Adrenal gland (tissue), 12 donors: ENCODE measurements around the gene RAVER2. TPM values are rescaled to one million over a fixed set of nuclear protein-coding genes. Genes with fewer than 3 reads are reported as not detected.
"Not testable (repeated sequence)": the region's sequence is repeated elsewhere in the genome, so short reads cannot be mapped to it uniquely, and the experiment has no call there.

Source experiments
- DNase-seq, 7 donors: peaks; one replicate each; pipeline ENCODE4 v3.0.0-alpha.2; 2019 to 2020
- H3K27ac ChIP-seq, 5 donors: fragments of 200-600 bp; sonication (generic) in 4 of 5; 1 replicate in 3 of 5; 2 replicates in 2 of 5; pipeline versions ENCODE4 v1.5.1 to v1.8.0; 2016 to 2020; ENCODE audit warnings: mild to moderate bottlenecking in 1 of 5
- H3K27me3 ChIP-seq: fragments of 200-600 bp; 2 replicates; pipeline ENCODE4 v1.8.0; 2021
- H3K36me3 ChIP-seq, 2 donors: fragments of 200-600 bp; replicated peaks in 1 of 2; 1 replicate in 1 of 2; 2 replicates in 1 of 2; pipeline versions ENCODE4 v1.5.1 to v1.8.0; 2018 to 2022
- H3K4me1 ChIP-seq, 2 donors: fragments of 200-600 bp; replicated peaks in 1 of 2; 1 replicate in 1 of 2; 2 replicates in 1 of 2; pipeline versions ENCODE4 v1.5.1 to v1.8.0; 2018 to 2021
- H3K4me3 ChIP-seq, 4 donors: fragments of 200-600 bp; sonication (generic) in 3 of 4; one replicate each; pipeline ENCODE4 v1.5.1; 2016 to 2018
- H3K9me3 ChIP-seq, 3 donors: fragments of 200-600 bp; sonication (generic) in 1 of 3; replicated peaks in 1 of 3; 1 replicate in 2 of 3; 2 replicates in 1 of 3; pipeline versions ENCODE4 v1.5.1 to v1.8.0; 2016 to 2021
- POLR2A ChIP-seq, 2 donors: fragments of 450-650 bp; IDR thresholded peaks; one replicate each; pipeline ENCODE4 v1.6.1; 2017; ENCODE audit warnings: antibody characterized with exemption in 2 of 2, mild to moderate bottlenecking in 2 of 2, moderate library complexity in 1 of 2
- WGBS, 4 donors: extraction: QIAGEN DNeasy Blood & Tissue Kit in 2 of 4; methylation state at CpG; one replicate each; pipeline versions ENCODE4 v1.1.5 to v1.1.7; 2013 to 2017; 5-methylcytosine and 5-hydroxymethylcytosine counted together
- intact Hi-C, 2 donors: fragments of 100-400 bp; cut with DNase I; formaldehyde crosslinking; loops; one replicate each; pipeline versions ENCODE4 v1.14.1 to v1.15.0; 2022 to 2023
- polyA plus RNA-seq, 3 donors: library from polyadenylated mRNA; stranded (reverse); fragments of 200-250 nt in 2 of 3; fragments of 350-450 nt in 1 of 3; fragmentation: Illumina TruSeq in 1 of 3; extraction: RNeasy Lipid Tissue Mini Kit (QIAGEN cat#74804) in 1 of 3; gene quantifications; one replicate each; pipeline ENCODE4 v1.2.3, GENCODE V29; 2013 to 2014
- total RNA-seq, 9 donors: library from RNA; depleted of rRNA in 4 of 9; stranded (reverse); fragments of >200 nt in 4 of 9; fragments of 120-200 nt in 1 of 9; fragmentation: NEBNext Ultra II Directional in 1 of 9; extraction: Animal tissue kit (Norgen Biotek cat#: 25700) in 1 of 9; gene quantifications; one replicate each; pipeline versions ENCODE4 v1.1.0 to v1.2.4, GENCODE V29; 2013 to 2023
- TF ChIP-seq, protein P1 (sequence below), 6 experiments: fragments of 450-650 bp in 4 of 6; fragments of 200-600 bp in 2 of 6; sonication (generic) in 1 of 6; IDR thresholded peaks; 1 replicate in 5 of 6; 2 replicates in 1 of 6; pipeline versions ENCODE4 v1.5.1 to v1.8.0; 2016 to 2021; ENCODE audit warnings: antibody characterized with exemption in 6 of 6, mild to moderate bottlenecking in 2 of 6, moderate library complexity in 1 of 6
- donor health status: healthy with polysubstance abuse.
- donor health status: Bipolar disorder and iron deficiency.
- donor health status: DM: yes; HTN: yes; CAD: no.
- donor health status: DM: no; HTN: no; CAD: no.
- donor health status: DM: no; HTN: no; CAD: no.
- donor health status: DM: yes; HTN: yes; CAD: no.

RAVER2 gene
- total and polyA plus RNA-seq, 12 donors: 7.1 to 19.0 (median 12.4) TPM

DNA sequence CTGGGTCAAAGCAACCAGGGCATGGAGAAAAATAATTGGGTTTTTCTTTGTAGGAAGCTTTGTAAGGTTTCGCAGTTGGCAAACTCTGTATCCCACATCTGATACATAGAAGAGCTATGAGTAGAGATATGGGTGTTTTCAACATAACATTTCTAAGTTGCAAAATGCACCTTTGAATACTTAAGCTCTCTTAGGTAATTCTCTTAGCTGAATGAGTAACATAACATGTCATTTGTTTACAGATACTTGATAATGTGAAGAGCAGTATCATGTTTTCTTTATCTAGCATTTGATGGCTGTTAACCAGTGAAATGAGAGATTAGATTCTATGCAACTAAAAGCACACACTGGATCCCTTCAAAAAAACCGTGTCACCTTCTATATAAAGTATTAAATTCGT lies 21.6 kb downstream of the RAVER2 start:
- Histone ChIP-seq H3K27me3 (no peaks in the 10 kb centered on the region), H3K36me3 (no peaks in the 10 kb centered on the region), H3K4me1 (no peaks in the 10 kb centered on the region), H3K4me3 (no peak overlapping the region), H3K27ac (no peak overlapping the region), H3K9me3 (no peaks in the 10 kb centered on the region)
- DNase-seq: no peak
- intact Hi-C loops: no loop called here
- TF ChIP-seq, protein P1, sequence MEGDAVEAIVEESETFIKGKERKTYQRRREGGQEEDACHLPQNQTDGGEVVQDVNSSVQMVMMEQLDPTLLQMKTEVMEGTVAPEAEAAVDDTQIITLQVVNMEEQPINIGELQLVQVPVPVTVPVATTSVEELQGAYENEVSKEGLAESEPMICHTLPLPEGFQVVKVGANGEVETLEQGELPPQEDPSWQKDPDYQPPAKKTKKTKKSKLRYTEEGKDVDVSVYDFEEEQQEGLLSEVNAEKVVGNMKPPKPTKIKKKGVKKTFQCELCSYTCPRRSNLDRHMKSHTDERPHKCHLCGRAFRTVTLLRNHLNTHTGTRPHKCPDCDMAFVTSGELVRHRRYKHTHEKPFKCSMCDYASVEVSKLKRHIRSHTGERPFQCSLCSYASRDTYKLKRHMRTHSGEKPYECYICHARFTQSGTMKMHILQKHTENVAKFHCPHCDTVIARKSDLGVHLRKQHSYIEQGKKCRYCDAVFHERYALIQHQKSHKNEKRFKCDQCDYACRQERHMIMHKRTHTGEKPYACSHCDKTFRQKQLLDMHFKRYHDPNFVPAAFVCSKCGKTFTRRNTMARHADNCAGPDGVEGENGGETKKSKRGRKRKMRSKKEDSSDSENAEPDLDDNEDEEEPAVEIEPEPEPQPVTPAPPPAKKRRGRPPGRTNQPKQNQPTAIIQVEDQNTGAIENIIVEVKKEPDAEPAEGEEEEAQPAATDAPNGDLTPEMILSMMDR (IDR thresholded peaks at IDR 0.05): no peak
- TF ChIP-seq POLR2A (IDR thresholded peaks at IDR 0.05): no peak
- WGBS, 4 donors: 86 to 92% (median 90%) methylated on average over 3 of the region's 3 CpGs

DNA sequence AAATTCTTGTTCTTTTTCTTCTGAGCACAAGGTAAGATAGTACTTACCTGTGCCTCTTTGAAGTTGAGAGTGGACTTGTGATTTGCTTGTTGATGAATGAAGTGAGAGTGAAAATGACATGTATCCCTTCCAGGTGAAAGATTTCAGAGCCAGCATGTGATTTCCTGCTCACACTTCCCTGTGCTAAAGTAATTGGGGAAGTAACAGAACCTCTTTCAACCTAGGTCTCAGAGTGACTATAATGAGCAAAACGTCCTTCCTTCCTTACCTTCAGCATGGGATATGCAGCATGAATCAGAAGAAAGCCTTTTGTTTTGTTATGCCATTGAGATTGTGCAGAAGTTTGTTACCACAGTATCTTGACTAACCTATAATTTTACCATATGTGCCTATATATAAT lies 24.6 kb downstream of the RAVER2 start:
- intact Hi-C loops: no loop called here
- TF ChIP-seq, protein P1 (IDR thresholded peaks at IDR 0.05): no peak
- no peak for TF ChIP-seq POLR2A (IDR thresholded peaks at IDR 0.05)
- H3K27me3 ChIP-seq: no peaks in the 10 kb centered on the region
- no peaks in the 10 kb centered on the region for H3K36me3 ChIP-seq
- no peaks in the 10 kb centered on the region for H3K4me1 ChIP-seq
- no peaks in the 10 kb centered on the region for H3K9me3 ChIP-seq
- no peak for DNase-seq
- no peak overlapping the region for H3K4me3 ChIP-seq
- 53 to 86% (median 70%) methylated on average over 1 of the region's 1 CpG for WGBS, 4 donors
- H3K27ac ChIP-seq: no peak overlapping the region

DNA sequence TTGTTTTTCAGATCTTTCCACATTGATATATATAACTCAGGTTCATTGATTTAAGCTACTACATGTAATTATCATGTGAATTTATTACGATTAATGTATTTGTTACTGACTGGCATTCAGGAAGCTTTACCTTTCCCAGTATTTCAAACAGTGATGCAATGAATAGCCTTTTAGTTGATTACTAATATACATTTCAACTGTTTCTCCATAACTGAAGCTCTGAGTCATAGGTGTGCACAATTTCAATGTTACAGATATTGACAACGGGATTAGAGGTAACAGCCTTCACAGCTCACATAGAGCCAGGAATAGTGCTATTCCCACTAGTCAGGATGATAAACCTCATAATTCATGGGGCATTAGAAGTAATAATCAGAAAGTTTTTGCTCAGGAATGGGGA lies 25.1 kb downstream of the RAVER2 start:
- no peaks in the 10 kb centered on the region for H3K4me1 ChIP-seq
- H3K27me3 ChIP-seq: no peaks in the 10 kb centered on the region
- TF ChIP-seq POLR2A (IDR thresholded peaks at IDR 0.05): no peak
- TF ChIP-seq, protein P1 (IDR thresholded peaks at IDR 0.05): no peak
- no peaks in the 10 kb centered on the region for H3K9me3 ChIP-seq
- no peak overlapping the region for H3K27ac ChIP-seq
- no peak for DNase-seq
- H3K36me3 ChIP-seq: no peaks in the 10 kb centered on the region
- intact Hi-C loops: no loop called here
- 92 to 100% (median 94%) methylated on average over 2 of the region's 2 CpGs for WGBS, 4 donors
- no peak overlapping the region for H3K4me3 ChIP-seq

DNA sequence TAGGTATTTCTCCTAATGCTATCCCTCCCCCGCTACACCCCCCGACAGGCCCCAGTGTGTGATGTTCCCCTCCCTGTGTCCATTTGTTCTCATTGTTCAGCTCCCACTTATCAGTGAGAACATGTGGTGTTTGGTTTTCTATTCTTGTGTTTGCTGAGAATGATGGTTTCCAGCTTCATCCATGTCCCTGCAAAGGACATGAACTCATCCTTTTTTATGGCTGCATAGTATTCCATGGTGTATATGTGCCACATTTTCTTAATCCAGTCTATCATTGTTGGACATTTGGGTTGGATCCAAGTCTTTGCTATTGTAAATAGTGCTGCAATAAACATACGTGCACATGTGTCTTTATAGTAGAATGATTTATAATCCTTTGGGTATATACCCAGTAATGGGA lies 28.4 kb downstream of the RAVER2 start:
- H3K4me3 ChIP-seq, intact Hi-C loops, H3K4me1 ChIP-seq, H3K36me3 ChIP-seq, H3K27me3 ChIP-seq, H3K9me3 ChIP-seq, DNase-seq, H3K27ac ChIP-seq: not testable (repeated sequence)
- 93 to 98% (median 95%) methylated on average over 3 of the region's 3 CpGs for WGBS, 4 donors

DNA sequence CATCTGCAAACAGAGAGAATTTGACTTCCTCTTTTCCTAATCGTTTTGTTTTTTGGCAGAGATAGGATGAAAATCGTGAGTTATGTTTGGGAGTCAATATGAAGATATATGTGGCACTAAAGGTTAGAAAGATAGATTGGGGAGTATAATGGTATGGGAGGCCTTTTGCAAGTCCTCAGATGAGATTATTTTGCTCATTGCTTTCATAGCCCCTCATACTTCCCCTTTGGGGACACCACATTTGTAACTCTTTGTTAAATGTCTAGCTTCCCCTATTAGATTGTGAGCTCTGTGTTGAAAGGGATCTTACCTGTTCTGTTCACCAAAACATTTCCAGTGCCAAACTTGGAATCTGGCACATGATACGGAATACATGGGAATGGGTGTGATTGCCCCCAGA lies 30.2 kb downstream of the RAVER2 start:
- no peaks in the 10 kb centered on the region for H3K36me3 ChIP-seq
- H3K27ac ChIP-seq: no peak overlapping the region
- no peaks in the 10 kb centered on the region for H3K9me3 ChIP-seq
- WGBS, 4 donors: 72 to 80% (median 74%) methylated on average over 3 of the region's 3 CpGs
- TF ChIP-seq, protein P1 (IDR thresholded peaks at IDR 0.05): no peak
- H3K4me3 ChIP-seq: no peak overlapping the region
- H3K4me1 ChIP-seq: no peaks in the 10 kb centered on the region
- H3K27me3 ChIP-seq: no peaks in the 10 kb centered on the region
- intact Hi-C loops: no loop called here
- DNase-seq: no peak

DNA sequence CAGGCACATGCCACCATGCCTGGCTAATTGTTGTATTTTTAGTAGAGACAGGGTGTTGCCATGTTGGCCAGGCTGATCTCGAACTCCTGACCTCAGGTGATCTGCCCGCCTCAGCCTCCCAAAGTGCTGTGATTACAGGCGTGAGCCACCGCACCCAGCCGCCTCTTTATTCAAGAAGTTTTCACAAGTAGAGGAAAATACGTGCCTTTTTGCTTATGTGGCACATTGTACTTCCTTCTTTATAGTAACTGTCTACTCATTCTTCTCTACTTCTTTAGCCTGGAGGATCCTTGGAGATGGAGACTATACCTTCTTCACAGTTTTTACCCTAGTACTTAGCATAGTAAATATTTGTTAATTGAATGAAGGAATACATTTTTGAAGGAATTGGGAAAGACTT lies 37.2 kb downstream of the RAVER2 start:
- H3K9me3 ChIP-seq, intact Hi-C loops: not testable (repeated sequence)

DNA sequence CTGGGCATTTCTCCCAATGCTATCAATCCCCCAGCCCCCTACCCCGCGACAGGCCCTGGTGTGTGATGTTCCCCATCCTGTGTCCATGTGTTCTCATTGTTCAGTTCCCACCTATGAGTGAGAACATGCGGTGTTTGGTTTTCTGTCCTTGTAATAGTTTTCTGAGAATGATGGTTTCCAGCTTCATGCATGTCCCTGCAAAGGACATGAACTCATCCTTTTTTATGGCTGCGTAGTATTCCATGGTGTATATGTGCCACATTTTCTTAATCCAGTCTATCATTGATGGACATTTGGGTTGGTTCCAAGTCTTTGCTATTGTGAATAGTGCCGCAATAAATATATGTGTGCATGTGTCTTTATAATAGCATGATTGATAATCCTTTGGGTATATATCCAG lies 38.0 kb downstream of the RAVER2 start:
- H3K4me1 ChIP-seq, intact Hi-C loops, H3K27ac ChIP-seq, H3K36me3 ChIP-seq, H3K4me3 ChIP-seq, H3K9me3 ChIP-seq, H3K27me3 ChIP-seq, DNase-seq: not testable (repeated sequence)
- 94 to 99% (median 97%) methylated on average over 5 of the region's 5 CpGs for WGBS, 4 donors

More for the DNA sequence above, 37.2 kb downstream of the RAVER2 start:
- not testable (repeated sequence) for H3K27me3 ChIP-seq, DNase-seq, H3K27ac ChIP-seq, H3K4me3 ChIP-seq, H3K36me3 ChIP-seq, H3K4me1 ChIP-seq
- 90 to 95% (median 92%) methylated on average over 6 of the region's 6 CpGs for WGBS, 4 donors
